ENCODE measurements around the gene UBXN7. TPM values are rescaled to one million over a fixed set of nuclear protein-coding genes. Genes with fewer than 3 reads are reported as not detected.
"Not testable (repeated sequence)": the region's sequence is repeated elsewhere in the genome, so short reads cannot be mapped to it uniquely, and the experiment has no call there.

UBXN7 gene
- total RNA-seq, 1 experiment from 2014 or later, result 67.0 TPM

DNA sequence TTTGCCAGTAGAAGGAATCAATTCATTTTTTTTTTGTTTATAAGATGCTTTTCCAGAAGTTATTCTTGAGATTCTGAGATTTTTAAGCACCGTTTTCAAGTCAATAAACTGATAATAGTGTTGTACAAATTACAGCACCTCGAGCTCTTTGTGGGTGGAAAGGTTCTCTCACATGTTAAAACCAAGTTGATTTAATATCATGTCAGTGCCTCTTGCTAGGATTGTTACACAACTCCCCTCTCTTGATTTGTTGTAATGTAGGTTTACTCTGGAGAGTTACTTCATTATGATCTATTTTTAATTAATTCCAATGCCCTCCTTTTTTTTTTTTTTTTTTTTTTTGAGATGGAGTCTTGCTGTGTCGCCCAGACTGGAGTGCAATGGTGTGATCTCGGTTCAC lies 25.8 kb upstream of the UBXN7 start:
- BruUV-seq (replicated peaks), result no TSS peak
- no peak for DNase-seq (ENCODE audit: low read depth, low spot score)
- POLR2A ChIA-PET, result no interaction called here
- Histone ChIP-seq H3K9ac (ENCODE audit: low read length) (no peak overlapping the region), H3K9me3 (ENCODE audit: control insufficient read depth in 1 of 2, insufficient read depth in 1 of 2, low read depth in 1 of 2, low read length in 2 of 2) (no peaks in the 10 kb centered on the region), H2AFZ (ENCODE audit: low read depth, low read length, poor library complexity, severe bottlenecking) (no peak overlapping the region), H3K4me1 (ENCODE audit: control insufficient read depth in 1 of 2, insufficient read depth in 2 of 2, low read length in 2 of 2) (no peaks in the 10 kb centered on the region), H3K79me2 (ENCODE audit: insufficient read depth, low read length) (no peaks in the 10 kb centered on the region), H4K20me1 (ENCODE audit: insufficient read depth) (no peaks in the 10 kb centered on the region), H3K27me3 (ENCODE audit: insufficient read depth, low read length) (no peaks in the 10 kb centered on the region), H3K9me2 (ENCODE audit: insufficient read depth) (no peaks in the 10 kb centered on the region), H3K27ac (ENCODE audit: low read depth, low read length) (no peak overlapping the region), H3K36me3 (ENCODE audit: control insufficient read depth in 1 of 2, insufficient read depth in 2 of 2, low read length in 2 of 2) (no peaks in the 10 kb centered on the region), H3K4me3 (replicated peaks in 1 of 2; ENCODE audit: low read depth in 1 of 2, low read length in 2 of 2) (no peak overlapping the region), H3K4me2 (ENCODE audit: low read length) (no peak overlapping the region)
- RAD21 ChIA-PET (ENCODE audit: low non-redundant PET in 1 of 2, low total read pairs in 2 of 2, uncharacterized antibody in 2 of 2, unreplicated experiment in 2 of 2), result interaction anchor here in 1 of 2 experiments (0.7 kb wide), 1 partner anchor 38 kb away, joined by 10 read pairs; no protein-coding TSS in a partner anchor
- no peak for ATAC-seq
- intact Hi-C loops (cut with micrococcal nuclease), result no loop called here
- CTCF ChIA-PET, result no interaction called here
- TF ChIP-seq POLR2A (IDR thresholded peaks at IDR 0.05; ENCODE audit: borderline replicate concordance, extremely low read depth, insufficient read depth, insufficient read length) (no peak), SIN3A (IDR thresholded peaks at IDR 0.05; ENCODE audit: low read depth) (no peak), SRF (IDR thresholded peaks at IDR 0.05; ENCODE audit: low read depth) (no peak)

DNA sequence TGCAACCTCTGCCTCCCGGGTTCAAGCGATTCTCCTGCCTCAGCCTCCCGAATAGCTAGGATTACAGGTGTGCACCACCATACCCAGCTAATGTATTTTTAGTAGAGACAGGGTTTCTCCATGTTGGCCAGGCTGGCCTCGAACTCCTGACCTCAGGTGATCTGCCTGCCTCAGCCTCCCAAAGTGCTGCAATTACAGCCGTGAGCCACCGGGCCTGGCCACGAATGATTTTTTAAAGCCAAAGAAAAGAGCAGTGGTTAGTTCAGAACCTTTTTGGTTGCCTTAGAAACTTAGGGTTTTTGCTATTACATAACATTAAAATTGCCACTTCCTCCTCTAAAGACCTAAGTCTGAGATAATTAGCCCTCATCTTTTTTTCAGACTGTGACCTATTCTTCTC lies 25.2 kb upstream of the UBXN7 start:
- H3K79me2 ChIP-seq (ENCODE audit: insufficient read depth, low read length); H3K4me2 ChIP-seq (ENCODE audit: low read length); H2AFZ ChIP-seq (ENCODE audit: low read depth, low read length, poor library complexity, severe bottlenecking); intact Hi-C loops (cut with micrococcal nuclease); DNase-seq (ENCODE audit: low read depth, low spot score); ATAC-seq; H3K9ac ChIP-seq (ENCODE audit: low read length); BruUV-seq (replicated peaks); H3K4me1 ChIP-seq (ENCODE audit: control insufficient read depth in 1 of 2, insufficient read depth in 2 of 2, low read length in 2 of 2); H4K20me1 ChIP-seq (ENCODE audit: insufficient read depth); H3K27me3 ChIP-seq (ENCODE audit: insufficient read depth, low read length); RAD21 ChIA-PET (ENCODE audit: low non-redundant PET in 1 of 2, low total read pairs in 2 of 2, uncharacterized antibody in 2 of 2, unreplicated experiment in 2 of 2); H3K9me3 ChIP-seq (ENCODE audit: control insufficient read depth in 1 of 2, insufficient read depth in 1 of 2, low read depth in 1 of 2, low read length in 2 of 2); H3K9me2 ChIP-seq (ENCODE audit: insufficient read depth); POLR2A ChIA-PET; H3K27ac ChIP-seq (ENCODE audit: low read depth, low read length); CTCF ChIA-PET; H3K4me3 ChIP-seq (replicated peaks in 1 of 2; ENCODE audit: low read depth in 1 of 2, low read length in 2 of 2); H3K36me3 ChIP-seq (ENCODE audit: control insufficient read depth in 1 of 2, insufficient read depth in 2 of 2, low read length in 2 of 2): not testable (repeated sequence)
- peak in 1 of 3 experiments; percentile 16; a peak in 1 of 6 replicates for TF ChIP-seq CTCF (IDR thresholded peaks at IDR 0.05 in 2 of 3, conservative IDR thresholded peaks at IDR 0.05 in 1 of 3; ENCODE audit: borderline replicate concordance in 1 of 3, insufficient read depth in 1 of 3, low read depth in 2 of 3, low read length in 2 of 3)
